CD4-positive, alpha-beta T cell (primary cell): ENCODE data around the gene PRKG1. TPM values are rescaled to one million over a fixed set of nuclear protein-coding genes. Genes with fewer than 3 reads are reported as not detected.

Experiments used
- ATAC-seq: fragments of 200-7000 bp; cut with Tn5 transposase; one replicate; pipeline ENCODE4 v1.10.0; 2022; ENCODE audit warnings: mild to moderate bottlenecking; ENCODE audit not compliant: poor library complexity
- CTCF ChIA-PET: fragments of 350-600 bp; sonication (Branson Sonifier 250); formaldehyde crosslinking; loops from one replicate; lab custom pipeline; 2021; ENCODE audit warnings: antibody characterized with exemption, inconsistent platforms; lab: Charles Lee
- POLR2A ChIA-PET: fragments of 350-600 bp; sonication (Branson Sonifier 250); formaldehyde crosslinking; loops from one replicate; lab custom pipeline; 2021; ENCODE audit warnings: antibody characterized with exemption, inconsistent platforms; lab: Charles Lee
- DNase-seq, 14 experiments: peaks; one replicate each; pipeline ENCODE4 v3.0.0-alpha.2; 2013 to 2020; ENCODE audit warnings: mixed read lengths in 2 of 14
- H3K27ac ChIP-seq, 2 donors: one replicate each; pipeline versions ENCODE4 v1.5.1 to v1.7.0; 2013; ENCODE audit warnings: low read length in 2 of 2, low read depth in 1 of 2, mild to moderate bottlenecking in 1 of 2
- H3K27me3 ChIP-seq, 2 experiments: 1 replicate in 1 of 2; 2 replicates in 1 of 2; pipeline versions ENCODE4 v1.6.1 to v1.7.0; 2013; ENCODE audit warnings: low read length in 2 of 2, control low read depth in 1 of 2, mild to moderate bottlenecking in 1 of 2, moderate library complexity in 1 of 2; ENCODE audit not compliant: insufficient read depth in 2 of 2, control insufficient read depth in 1 of 2
- H3K36me3 ChIP-seq: one replicate; pipeline ENCODE4 v1.6.1; 2013; ENCODE audit warnings: low read length, control low read depth; ENCODE audit not compliant: insufficient read depth
- H3K4me1 ChIP-seq: one replicate; pipeline ENCODE4 v1.6.1; 2013; ENCODE audit warnings: low read length, control low read depth; ENCODE audit not compliant: insufficient read depth
- H3K4me3 ChIP-seq: one replicate; pipeline ENCODE4 v1.5.1; 2013; ENCODE audit warnings: mild to moderate bottlenecking, low read length, moderate library complexity
- H3K9me3 ChIP-seq, 2 experiments: 1 replicate in 1 of 2; 2 replicates in 1 of 2; pipeline versions ENCODE4 v1.6.1 to v1.7.0; 2013; ENCODE audit warnings: low read length in 2 of 2, mild to moderate bottlenecking in 2 of 2, control low read depth in 1 of 2, moderate library complexity in 1 of 2; ENCODE audit not compliant: control insufficient read depth in 1 of 2, insufficient read depth in 1 of 2
- H3K27ac Mint-ChIP-seq: one replicate; pipeline ENCODE4 v1.8.0; 2020; ENCODE audit warnings: mixed read lengths
- H3K27me3 Mint-ChIP-seq: one replicate; pipeline ENCODE4 v1.8.0; 2021; ENCODE audit warnings: mixed read lengths
- H3K36me3 Mint-ChIP-seq: one replicate; pipeline ENCODE4 v1.8.0; 2021; ENCODE audit warnings: low read depth, mixed read lengths
- H3K4me1 Mint-ChIP-seq: one replicate; pipeline ENCODE4 v1.8.0; 2021; ENCODE audit warnings: low read depth, mixed read lengths
- H3K4me3 Mint-ChIP-seq: one replicate; pipeline ENCODE4 v1.8.0; 2020; ENCODE audit warnings: mild to moderate bottlenecking, mixed read lengths
- H3K9me3 Mint-ChIP-seq: one replicate; pipeline ENCODE4 v1.8.0; 2020; ENCODE audit warnings: mixed read lengths
- CTCF ChIP-seq: fragments of 200-600 bp; IDR thresholded peaks from one replicate; pipeline ENCODE4 v1.8.0; 2022; ENCODE audit warnings: antibody characterized with exemption, mild to moderate bottlenecking
- intact Hi-C, 2 experiments: fragments of 100-400 bp; cut with DNase I in 1 of 2; cut with micrococcal nuclease in 1 of 2; formaldehyde crosslinking; loops; one replicate each; pipeline versions ENCODE4 v1.15.1 to v1.9.0; 2023 to 2025; cut with DNase I, micrococcal nuclease
- total RNA-seq, 174 experiments: library from RNA in 2 of 174; stranded (reverse) in 2 of 174; gene quantifications; one replicate each; pipeline ENCODE4 v1.2.3 and lab custom pipeline; 2021 to 2026

The PRKG1 gene
- total RNA-seq, 2 experiments from 2014 or later: 0.31 TPM; not detected in 1

- no peak for DNase-seq
- no peak overlapping the region for H3K4me3 ChIP-seq
- no peak overlapping the region for H3K4me3 Mint-ChIP-seq
- POLR2A ChIA-PET: no interaction called here
- H3K27ac Mint-ChIP-seq: no peak overlapping the region
- H3K36me3 Mint-ChIP-seq: no peaks in the 10 kb centered on the region
- intact Hi-C loops: no loop called here
- H3K27me3 Mint-ChIP-seq: no peaks in the 10 kb centered on the region
- no peaks in the 10 kb centered on the region for H3K36me3 ChIP-seq
- no peak for ATAC-seq
- H3K9me3 Mint-ChIP-seq: no peaks in the 10 kb centered on the region
- H3K4me1 Mint-ChIP-seq: no peaks in the 10 kb centered on the region
- no peaks in the 10 kb centered on the region for H3K27me3 ChIP-seq
- H3K9me3 ChIP-seq: peaks cover 0 to 3% of the 10 kb centered on the region in 2 experiments
- CTCF ChIA-PET: no interaction called here
- no peak overlapping the region for H3K27ac ChIP-seq
- H3K4me1 ChIP-seq: no peaks in the 10 kb centered on the region
- TF ChIP-seq CTCF: no peak
These were observed 1023.8 kb downstream of the PRKG1 start for GRCh38 chr10:52098130-52098529.

- intact Hi-C loops: no loop called here
- H3K27ac ChIP-seq: no peak overlapping the region
- peaks cover 0 to 3% of the 10 kb centered on the region in 2 experiments for H3K9me3 ChIP-seq
- Mint-ChIP-seq H3K4me3 (no peak overlapping the region), H3K36me3 (no peaks in the 10 kb centered on the region), H3K9me3 (no peaks in the 10 kb centered on the region), H3K27me3 (no peaks in the 10 kb centered on the region), H3K4me1 (no peaks in the 10 kb centered on the region), H3K27ac (no peak overlapping the region)
- H3K27me3 ChIP-seq: no peaks in the 10 kb centered on the region
- POLR2A ChIA-PET: no interaction called here
- H3K36me3 ChIP-seq: no peaks in the 10 kb centered on the region
- TF ChIP-seq CTCF: no peak
- ATAC-seq (no peak), DNase-seq (no peak)
- no peak overlapping the region for H3K4me3 ChIP-seq
- CTCF ChIA-PET: no interaction called here
- H3K4me1 ChIP-seq: no peaks in the 10 kb centered on the region
These were observed 1024.8 kb downstream of the PRKG1 start for GRCh38 chr10:52099026-52099600.

GRCh38 chr10:52100011-52100547, 1025.8 kb downstream of the PRKG1 start:
- intact Hi-C loops: no loop called here
- TF ChIP-seq CTCF: no peak
- DNase-seq: no peak
- H3K36me3 ChIP-seq: no peaks in the 10 kb centered on the region
- Mint-ChIP-seq H3K27me3 (no peaks in the 10 kb centered on the region), H3K9me3 (no peaks in the 10 kb centered on the region), H3K36me3 (no peaks in the 10 kb centered on the region), H3K4me1 (no peaks in the 10 kb centered on the region), H3K4me3 (no peak overlapping the region), H3K27ac (no peak overlapping the region)
- no peak overlapping the region for H3K4me3 ChIP-seq
- POLR2A ChIA-PET: no interaction called here
- CTCF ChIA-PET: no interaction called here
- no peak for ATAC-seq
- no peaks in the 10 kb centered on the region for H3K27me3 ChIP-seq
- H3K4me1 ChIP-seq: no peaks in the 10 kb centered on the region
- no peak overlapping the region for H3K27ac ChIP-seq
- H3K9me3 ChIP-seq: peaks cover 0 to 3% of the 10 kb centered on the region in 2 experiments
